Smooth muscle cell (in vitro differentiated cells): ENCODE results near the gene IFNA8. TPM values are rescaled to one million over a fixed set of nuclear protein-coding genes. Genes with fewer than 3 reads are reported as not detected.

Source experiments
- DNase-seq: peaks from one replicate; lab custom pipeline; 2025; ENCODE audit not compliant: unreplicated experiment; lab: John Stamatoyannopoulos, UW
- H2AFZ ChIP-seq: fragments of 200-600 bp; sonication (generic); 2 replicates; pipeline ENCODE4 v1.6.0; 2016; ENCODE audit warnings: antibody characterized with exemption, low read depth, mild to moderate bottlenecking
- H3F3A ChIP-seq: fragments of 200-600 bp; sonication (generic); 2 replicates; pipeline ENCODE4 v1.6.0; 2017; ENCODE audit warnings: antibody characterized with exemption, low read depth
- H3K27ac ChIP-seq: fragments of 200-600 bp; sonication (generic); 2 replicates; pipeline ENCODE4 v1.5.1; 2016; ENCODE audit warnings: low read depth, mild to moderate bottlenecking
- H3K27me3 ChIP-seq: fragments of 200-600 bp; sonication (generic); 2 replicates; pipeline ENCODE4 v1.6.1; 2016; ENCODE audit warnings: low read depth, mild to moderate bottlenecking
- H3K36me3 ChIP-seq: fragments of 200-600 bp; sonication (generic); 2 replicates; pipeline ENCODE4 v1.5.1; 2016; ENCODE audit warnings: low read depth
- H3K4me1 ChIP-seq: fragments of 200-600 bp; sonication (generic); 2 replicates; pipeline ENCODE4 v1.5.1; 2016; ENCODE audit warnings: low read depth
- H3K4me2 ChIP-seq: fragments of 200-600 bp; sonication (generic); 2 replicates; pipeline ENCODE4 v1.6.0; 2016; ENCODE audit warnings: mild to moderate bottlenecking
- H3K4me3 ChIP-seq: fragments of 200-600 bp; sonication (generic); 2 replicates; pipeline ENCODE4 v1.5.1; 2016; ENCODE audit warnings: mild to moderate bottlenecking
- H3K79me2 ChIP-seq: fragments of 200-600 bp; sonication (generic); 2 replicates; pipeline ENCODE4 v1.6.0; 2016; ENCODE audit warnings: low read depth, mild to moderate bottlenecking
- H3K9ac ChIP-seq: fragments of 200-600 bp; sonication (generic); 2 replicates; pipeline ENCODE4 v1.6.0; 2016; ENCODE audit warnings: low read depth
- H3K9me3 ChIP-seq: fragments of 200-600 bp; sonication (generic); replicated peaks from 2 replicates; pipeline ENCODE4 v1.5.1; 2016; ENCODE audit warnings: low read depth
- H4K20me1 ChIP-seq: fragments of 200-600 bp; sonication (generic); 2 replicates; pipeline ENCODE4 v1.6.0; 2016; ENCODE audit warnings: low read depth
- whole genome bisulfite sequencing: methylation state at CpG from one replicate; pipeline ENCODE4 v1.1.7; 2016; ENCODE audit warnings: low lambda C conversion rate; 5-methylcytosine and 5-hydroxymethylcytosine counted together
- polyA plus RNA-seq: library from polyadenylated mRNA; unstranded; fragments of >200 nt; fragmentation: Nextera tagmentation; extraction: Ambion mirVana; gene quantifications from 2 replicates; pipeline ENCODE4 v1.2.1, GENCODE V29; 2016
- total RNA-seq: library from RNA; depleted of rRNA; stranded (reverse); fragments of >200 nt; gene quantifications from 2 replicates; pipeline ENCODE4 v1.2.3, GENCODE V29; 2014
- TF ChIP-seq, protein P1 (sequence below): fragments of 200-600 bp; sonication (generic); IDR thresholded peaks from 2 replicates; pipeline ENCODE4 v1.5.1; 2017; ENCODE audit warnings: borderline replicate concordance, mild to moderate bottlenecking, antibody characterized with exemption; ENCODE audit not compliant: insufficient read depth, poor library complexity, severe bottlenecking

Gene IFNA8
- total and polyA plus RNA-seq, 2 experiments from 2014 or later, result not detected

DNA sequence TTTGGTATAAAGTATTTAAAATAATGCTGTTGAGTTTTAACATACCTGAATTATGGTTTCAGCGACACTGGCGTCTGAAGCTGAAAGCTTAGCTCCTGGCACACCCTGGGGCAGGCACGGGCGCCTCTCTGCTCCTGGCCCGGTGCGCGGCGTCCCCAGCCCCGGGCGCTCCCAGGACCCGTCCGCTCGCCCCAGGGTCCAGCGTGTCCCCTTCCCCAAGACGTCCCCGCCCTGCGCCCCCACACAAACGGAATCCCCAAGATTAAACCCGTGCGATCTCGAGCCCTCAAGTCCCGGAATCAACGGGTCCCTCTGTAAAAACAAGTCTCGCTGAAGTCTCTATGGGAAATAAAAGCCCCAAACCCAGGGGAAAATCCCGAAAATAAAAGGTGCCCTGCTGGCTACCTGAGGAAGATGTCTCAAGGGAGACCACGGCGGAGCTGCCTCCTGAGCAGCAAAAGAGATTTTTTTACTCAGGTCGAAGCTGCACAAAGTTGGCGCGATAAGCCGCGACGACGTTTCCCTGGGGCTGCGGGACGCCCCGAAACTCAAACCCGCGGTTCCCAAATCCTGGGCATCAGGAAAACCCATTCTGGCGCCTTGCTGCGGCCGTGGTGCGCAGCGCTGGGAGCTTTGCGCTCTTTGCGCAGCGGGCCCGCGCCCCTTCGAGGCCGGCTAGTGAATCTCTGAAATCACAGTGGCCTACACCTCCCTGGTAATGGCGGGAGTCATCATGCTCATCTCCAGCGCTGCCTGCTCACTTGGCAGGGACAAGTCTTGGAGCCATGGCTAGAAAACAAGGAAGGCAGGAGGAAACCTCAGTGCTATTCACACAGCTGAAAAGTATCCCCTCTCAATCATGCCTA, 6.3 kb upstream of the IFNA8 start:
- no peaks in the 10 kb centered on the region for H3K4me1 ChIP-seq
- H2AFZ ChIP-seq, result peak overlapping the region; percentile 90
- H3K79me2 ChIP-seq, result no peaks in the 10 kb centered on the region
- TF ChIP-seq, protein P1, sequence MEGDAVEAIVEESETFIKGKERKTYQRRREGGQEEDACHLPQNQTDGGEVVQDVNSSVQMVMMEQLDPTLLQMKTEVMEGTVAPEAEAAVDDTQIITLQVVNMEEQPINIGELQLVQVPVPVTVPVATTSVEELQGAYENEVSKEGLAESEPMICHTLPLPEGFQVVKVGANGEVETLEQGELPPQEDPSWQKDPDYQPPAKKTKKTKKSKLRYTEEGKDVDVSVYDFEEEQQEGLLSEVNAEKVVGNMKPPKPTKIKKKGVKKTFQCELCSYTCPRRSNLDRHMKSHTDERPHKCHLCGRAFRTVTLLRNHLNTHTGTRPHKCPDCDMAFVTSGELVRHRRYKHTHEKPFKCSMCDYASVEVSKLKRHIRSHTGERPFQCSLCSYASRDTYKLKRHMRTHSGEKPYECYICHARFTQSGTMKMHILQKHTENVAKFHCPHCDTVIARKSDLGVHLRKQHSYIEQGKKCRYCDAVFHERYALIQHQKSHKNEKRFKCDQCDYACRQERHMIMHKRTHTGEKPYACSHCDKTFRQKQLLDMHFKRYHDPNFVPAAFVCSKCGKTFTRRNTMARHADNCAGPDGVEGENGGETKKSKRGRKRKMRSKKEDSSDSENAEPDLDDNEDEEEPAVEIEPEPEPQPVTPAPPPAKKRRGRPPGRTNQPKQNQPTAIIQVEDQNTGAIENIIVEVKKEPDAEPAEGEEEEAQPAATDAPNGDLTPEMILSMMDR, result no peak
- H3K4me3 ChIP-seq, result peak overlapping the region; percentile 56
- H3K9ac ChIP-seq, result peak overlapping the region; percentile 9
- peak overlapping the region; percentile 93 for H3K4me2 ChIP-seq
- H3K9me3 ChIP-seq, result no peaks in the 10 kb centered on the region
- no peaks in the 10 kb centered on the region for H4K20me1 ChIP-seq
- 1% methylated on average over 46 of the region's 53 CpGs for WGBS
- H3K27me3 ChIP-seq, result peaks cover 15% of the 10 kb centered on the region
- H3K36me3 ChIP-seq, result no peaks in the 10 kb centered on the region
- H3K27ac ChIP-seq, result no peak overlapping the region
- no peak for DNase-seq
- H3F3A ChIP-seq, result no peaks in the 10 kb centered on the region

DNA sequence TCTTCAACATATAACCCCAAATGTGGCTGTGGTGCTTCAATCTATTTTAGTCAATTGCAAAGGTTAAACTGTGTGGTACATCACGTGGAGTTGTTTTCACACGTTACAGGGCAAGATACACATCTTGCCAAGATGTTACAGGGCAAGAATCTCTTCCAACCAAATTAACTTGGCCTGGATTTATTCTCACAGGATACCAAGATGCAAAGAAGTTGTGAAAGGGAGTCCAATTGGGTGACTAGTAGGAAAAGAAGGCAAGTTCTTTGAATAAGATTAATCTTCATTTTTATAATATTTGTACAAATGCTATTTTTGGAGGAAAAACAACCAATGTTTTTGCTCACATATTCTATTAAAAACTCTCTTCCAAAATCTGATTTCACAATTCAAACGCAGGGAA, 4.8 kb upstream of the IFNA8 start:
- no peak overlapping the region for H2AFZ ChIP-seq
- H3K9ac ChIP-seq, result no peak overlapping the region
- H3K9me3 ChIP-seq, result no peaks in the 10 kb centered on the region
- TF ChIP-seq, protein P1, result no peak
- no peaks in the 10 kb centered on the region for H3K4me1 ChIP-seq
- no peak overlapping the region for H3K4me3 ChIP-seq
- no peaks in the 10 kb centered on the region for H3K36me3 ChIP-seq
- WGBS, result 87% methylated on average over 3 of the region's 3 CpGs
- H3K27ac ChIP-seq, result no peak overlapping the region
- H3K27me3 ChIP-seq, result peaks cover 15% of the 10 kb centered on the region
- H3F3A ChIP-seq, result no peaks in the 10 kb centered on the region
- DNase-seq, result no peak
- no peak overlapping the region for H3K4me2 ChIP-seq
- no peaks in the 10 kb centered on the region for H4K20me1 ChIP-seq
- H3K79me2 ChIP-seq, result no peaks in the 10 kb centered on the region

GRCh38 chr9:21412107-21412506, 3.2 kb downstream of the IFNA8 start:
- Histone ChIP-seq H3K9me3 (no peaks in the 10 kb centered on the region), H2AFZ (no peak overlapping the region), H3K9ac (no peak overlapping the region), H3K4me3 (no peak overlapping the region), H3K36me3 (no peaks in the 10 kb centered on the region), H3K27ac (no peak overlapping the region), H3K4me2 (no peak overlapping the region), H3K4me1 (no peaks in the 10 kb centered on the region), H4K20me1 (no peaks in the 10 kb centered on the region), H3F3A (no peaks in the 10 kb centered on the region), H3K27me3 (no peaks in the 10 kb centered on the region), H3K79me2 (no peaks in the 10 kb centered on the region)
- no peak for DNase-seq
- TF ChIP-seq, protein P1, result no peak

DNA sequence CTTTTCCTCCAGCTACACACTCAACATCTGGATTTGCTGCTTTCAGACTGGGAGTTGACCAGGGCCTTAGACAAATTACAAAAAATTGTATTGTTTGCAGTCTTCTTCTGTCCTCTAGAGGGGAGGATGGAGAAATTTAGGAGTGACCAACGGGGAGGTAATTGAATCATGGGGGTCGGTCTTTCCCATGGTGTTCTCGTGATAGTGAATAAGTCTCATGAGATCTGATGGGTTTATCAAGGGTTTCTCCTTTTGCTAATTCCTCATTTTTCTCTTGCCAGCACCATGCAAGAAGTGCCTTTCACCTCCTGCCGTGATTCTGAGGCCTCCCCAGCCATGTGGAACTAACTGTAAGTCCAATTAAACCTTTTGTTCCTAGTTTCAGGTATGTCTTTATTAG, 4.2 kb downstream of the IFNA8 start:
- no peaks in the 10 kb centered on the region for H3K27me3 ChIP-seq
- 88% methylated on average over 4 of the region's 4 CpGs for WGBS
- H3K36me3 ChIP-seq, result no peaks in the 10 kb centered on the region
- no peaks in the 10 kb centered on the region for H4K20me1 ChIP-seq
- no peaks in the 10 kb centered on the region for H3K9me3 ChIP-seq
- no peaks in the 10 kb centered on the region for H3K4me1 ChIP-seq
- no peaks in the 10 kb centered on the region for H3K79me2 ChIP-seq
- H2AFZ ChIP-seq, result no peak overlapping the region
- no peak overlapping the region for H3K9ac ChIP-seq
- H3K4me3 ChIP-seq, result no peak overlapping the region
- no peak for DNase-seq
- H3K27ac ChIP-seq, result no peak overlapping the region
- TF ChIP-seq, protein P1, result no peak
- H3K4me2 ChIP-seq, result no peak overlapping the region
- H3F3A ChIP-seq, result no peaks in the 10 kb centered on the region
